ENCODE measurements around the gene CYREN. TPM values are rescaled to one million over a fixed set of nuclear protein-coding genes. Genes with fewer than 3 reads are reported as not detected.

CYREN gene
- total and polyA plus RNA-seq, 9 of the 15 experiments (the other 6 are each of a cell fraction or from before 2014, with no cell fraction given) = 13.9 to 108 (median 88.8) TPM

GRCh38 chr7:135160858-135161653, 9.5 kb downstream of the CYREN start (continued):
- 0 out of 2 replicates have a peak, but pooled peaks have one; percentile 8 for TF ChIP-seq E4F1 (CRISPR knock-in tag; IDR thresholded peaks at IDR 0.05; ENCODE audit: borderline replicate concordance)
- TF ChIP-seq FOXP1 (CRISPR knock-in tag; IDR thresholded peaks at IDR 0.05) = peak; percentile 88
- peak; percentile 66; the same call in 1 of the 2 replicates for TF ChIP-seq SMARCE1 (IDR thresholded peaks at IDR 0.05)
- 0 out of 2 replicates have a peak, but pooled peaks have one; percentile 51 for TF ChIP-seq MAX (CRISPR knock-in tag; IDR thresholded peaks at IDR 0.05)
- TF ChIP-seq HMGXB4 (CRISPR knock-in tag; IDR thresholded peaks at IDR 0.05) = no peak
- no peak for TF ChIP-seq ID3 (CRISPR knock-in tag; IDR thresholded peaks at IDR 0.05)
- peak; percentile 98 for TF ChIP-seq ID3 (tag; IDR thresholded peaks at IDR 0.05)
- TF ChIP-seq CREB3 (tag; conservative IDR thresholded peaks at IDR 0.05; ENCODE audit: low read depth) = peak; percentile 56; the same call in 1 of the 2 replicates
- TF ChIP-seq GTF2A2 (tag; IDR thresholded peaks at IDR 0.05) = 0 out of 2 replicates have a peak, but pooled peaks have one; percentile 29
- TF ChIP-seq ZNF354B (CRISPR knock-in tag; IDR thresholded peaks at IDR 0.05) = no peak
- TF ChIP-seq MAFG (tag; conservative IDR thresholded peaks at IDR 0.05) = peak; percentile 51; the same call in 1 of the 2 replicates
- no peak for TF ChIP-seq WHSC1 (IDR thresholded peaks at IDR 0.05; ENCODE audit: low read length)
- TF ChIP-seq CHD2 (IDR thresholded peaks at IDR 0.05; ENCODE audit: low read depth, low read length) = no peak
- TF ChIP-seq ZNF584 (CRISPR knock-in tag; IDR thresholded peaks at IDR 0.05; ENCODE audit: low read depth) = peak; percentile 79; the same call in 1 of the 2 replicates
- no peak; the same call in 1 of the 2 replicates for TF ChIP-seq GTF2E2 (tag; IDR thresholded peaks at IDR 0.05)
- peak; percentile 51 to 57; a peak in 3 of 4 replicates for TF ChIP-seq NRF1 (conservative IDR thresholded peaks at IDR 0.05 in 1 of 2, IDR thresholded peaks at IDR 0.05 in 1 of 2)
- TF ChIP-seq ZBTB33 (CRISPR knock-in tag; IDR thresholded peaks at IDR 0.05) = 0 out of 2 replicates have a peak, but pooled peaks have one; percentile 30
- no peak for TF ChIP-seq STAG1 (CRISPR knock-in tag; IDR thresholded peaks at IDR 0.05; ENCODE audit: borderline replicate concordance)
